ENCODE data around the gene CEMIP2. TPM values are rescaled to one million over a fixed set of nuclear protein-coding genes. Genes with fewer than 3 reads are reported as not detected.
"Not testable (repeated sequence)": the region's sequence is repeated elsewhere in the genome, so short reads cannot be mapped to it uniquely, and the experiment has no call there.

The CEMIP2 gene
- 41.6 TPM for total RNA-seq

GRCh38 chr9:71768388-71769174 lies at the start of gene CEMIP2:
Gene CEMIP2, minus strand, starts transcription at chr9:71768513. Its CDS starts 18,140 bp downstream, at chr9:71750373.
- DNase-seq (ENCODE audit: low spot score in 2 of 2) = peak; percentile 86 to 87
- FAIRE-seq = no peak

GRCh38 chr9:71816916-71817451 lies 48.7 kb upstream of the CEMIP2 start:
- DNase-seq (ENCODE audit: low spot score in 2 of 2) (no peak), FAIRE-seq (no peak)

GRCh38 chr9:71814815-71815214 lies 46.5 kb upstream of the CEMIP2 start:
- FAIRE-seq = no peak
- no peak for DNase-seq (ENCODE audit: low spot score in 2 of 2)

GRCh38 chr9:71814226-71814625 lies 45.9 kb upstream of the CEMIP2 start:
- FAIRE-seq (no peak), DNase-seq (ENCODE audit: low spot score in 2 of 2) (no peak)

- peak in 1 of 2 donors; percentile 9 for DNase-seq (ENCODE audit: low spot score in 2 of 2)
- FAIRE-seq = no peak
Measured at GRCh38 chr9:71812385-71812784, 44.1 kb upstream of the CEMIP2 start.

GRCh38 chr9:71808068-71808467 lies 39.8 kb upstream of the CEMIP2 start:
- DNase-seq (ENCODE audit: low spot score in 2 of 2) (no peak), FAIRE-seq (no peak)

GRCh38 chr9:71806901-71807307 lies 38.6 kb upstream of the CEMIP2 start:
- FAIRE-seq = peak; percentile 87
- DNase-seq (ENCODE audit: low spot score in 2 of 2) = peak in 1 of 2 donors; percentile 38

GRCh38 chr9:71805096-71805495 lies 36.8 kb upstream of the CEMIP2 start:
- not testable (repeated sequence) for FAIRE-seq; DNase-seq (ENCODE audit: low spot score in 2 of 2)

- FAIRE-seq = no peak
- no peak for DNase-seq (ENCODE audit: low spot score in 2 of 2)
Measured at GRCh38 chr9:71801826-71802225, 33.5 kb upstream of the CEMIP2 start.

- FAIRE-seq = no peak
- DNase-seq (ENCODE audit: low spot score in 2 of 2) = no peak
Measured at GRCh38 chr9:71797266-71797665, 29.0 kb upstream of the CEMIP2 start.

GRCh38 chr9:71796100-71796767 lies 27.9 kb upstream of the CEMIP2 start:
- FAIRE-seq = no peak
- DNase-seq (ENCODE audit: low spot score in 2 of 2) = no peak

GRCh38 chr9:71795097-71795813 lies 26.9 kb upstream of the CEMIP2 start:
- DNase-seq (ENCODE audit: low spot score in 2 of 2) (no peak), FAIRE-seq (no peak)

- no peak for FAIRE-seq
- DNase-seq (ENCODE audit: low spot score in 2 of 2) = no peak
Measured at GRCh38 chr9:71793386-71794105, 25.2 kb upstream of the CEMIP2 start.

- no peak for DNase-seq (ENCODE audit: low spot score in 2 of 2)
- FAIRE-seq = no peak
Measured at GRCh38 chr9:71791875-71792274, 23.6 kb upstream of the CEMIP2 start.

GRCh38 chr9:71790296-71790695 lies 22.0 kb upstream of the CEMIP2 start:
- no peak for FAIRE-seq
- no peak for DNase-seq (ENCODE audit: low spot score in 2 of 2)

GRCh38 chr9:71783120-71783523 lies 14.8 kb upstream of the CEMIP2 start:
- no peak for FAIRE-seq
- DNase-seq (ENCODE audit: low spot score in 2 of 2) = no peak

- DNase-seq (ENCODE audit: low spot score in 2 of 2) (no peak), FAIRE-seq (no peak)
Measured at GRCh38 chr9:71781391-71781790, 13.1 kb upstream of the CEMIP2 start.

GRCh38 chr9:71780953-71781352 lies 12.6 kb upstream of the CEMIP2 start:
- FAIRE-seq = no peak
- no peak for DNase-seq (ENCODE audit: low spot score in 2 of 2)

GRCh38 chr9:71778085-71778484 lies 9.8 kb upstream of the CEMIP2 start:
- FAIRE-seq (no peak), DNase-seq (ENCODE audit: low spot score in 2 of 2) (no peak)

- DNase-seq (ENCODE audit: low spot score in 2 of 2) = no peak
- FAIRE-seq = no peak
Measured at GRCh38 chr9:71774920-71775319, 6.6 kb upstream of the CEMIP2 start.

Data from frontal cortex (tissue), 4 donors.